ENCODE results near the gene WDTC1.

DNA sequence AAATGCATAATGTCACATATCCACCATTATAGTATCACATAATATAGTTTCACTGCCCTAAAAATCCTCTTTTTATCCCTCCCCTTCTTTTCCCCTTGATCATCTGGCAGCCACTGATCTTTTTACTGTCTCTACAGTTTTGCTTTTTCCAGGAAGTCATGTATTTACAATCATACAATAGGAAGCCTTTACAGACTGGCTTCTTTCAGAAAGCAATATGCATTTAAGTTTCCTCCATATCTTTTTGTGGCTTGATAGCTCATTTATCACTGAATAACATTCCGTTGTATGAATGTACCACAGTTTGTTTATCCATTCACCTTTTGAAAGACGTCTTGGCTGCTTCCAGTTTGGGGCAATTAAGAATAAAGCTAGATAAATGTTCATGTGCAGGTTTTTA, 14.3 kb upstream of the WDTC1 start:
- TF ChIP-seq, protein P1, sequence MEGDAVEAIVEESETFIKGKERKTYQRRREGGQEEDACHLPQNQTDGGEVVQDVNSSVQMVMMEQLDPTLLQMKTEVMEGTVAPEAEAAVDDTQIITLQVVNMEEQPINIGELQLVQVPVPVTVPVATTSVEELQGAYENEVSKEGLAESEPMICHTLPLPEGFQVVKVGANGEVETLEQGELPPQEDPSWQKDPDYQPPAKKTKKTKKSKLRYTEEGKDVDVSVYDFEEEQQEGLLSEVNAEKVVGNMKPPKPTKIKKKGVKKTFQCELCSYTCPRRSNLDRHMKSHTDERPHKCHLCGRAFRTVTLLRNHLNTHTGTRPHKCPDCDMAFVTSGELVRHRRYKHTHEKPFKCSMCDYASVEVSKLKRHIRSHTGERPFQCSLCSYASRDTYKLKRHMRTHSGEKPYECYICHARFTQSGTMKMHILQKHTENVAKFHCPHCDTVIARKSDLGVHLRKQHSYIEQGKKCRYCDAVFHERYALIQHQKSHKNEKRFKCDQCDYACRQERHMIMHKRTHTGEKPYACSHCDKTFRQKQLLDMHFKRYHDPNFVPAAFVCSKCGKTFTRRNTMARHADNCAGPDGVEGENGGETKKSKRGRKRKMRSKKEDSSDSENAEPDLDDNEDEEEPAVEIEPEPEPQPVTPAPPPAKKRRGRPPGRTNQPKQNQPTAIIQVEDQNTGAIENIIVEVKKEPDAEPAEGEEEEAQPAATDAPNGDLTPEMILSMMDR (IDR thresholded peaks at IDR 0.05 in 8 of 11, conservative IDR thresholded peaks at IDR 0.05 in 3 of 11): no peak
- TF ChIP-seq POLR2A (IDR thresholded peaks at IDR 0.05) (no peak), POLR2AphosphoS5 (IDR thresholded peaks at IDR 0.05) (no peak)

Data from spleen (tissue), 7 donors.